GM12878 (cell line): Measurements from ENCODE around the gene NT5C. TPM values are rescaled to one million over a fixed set of nuclear protein-coding genes. Genes with fewer than 3 reads are reported as not detected.

Experiments used
- ATAC-seq: fragments of 200-7000 bp; cut with Tn5 transposase; 3 replicates; pipeline ENCODE4 v1.9.1; 2020; ENCODE audit warnings: mild to moderate bottlenecking, moderate library complexity
- BruUV-seq: library from RNA; stranded (reverse); fragments of 400-500 nt; replicated peaks from 2 replicates; lab custom pipeline; 2021; lab: Mats Ljungman, UMichigan
- CTCF ChIA-PET: fragments of 300-600 bp; sonication (Branson Sonifier 250); formaldehyde crosslinking; extraction: SDS; loops from one replicate; lab custom pipeline; 2021; ENCODE audit warnings: inconsistent platforms; lab: Yijun Ruan, JAX
- POLR2A ChIA-PET: fragments of 350-600 bp; formaldehyde crosslinking; extraction: SDS; loops from one replicate; lab custom pipeline; 2021; ENCODE audit warnings: inconsistent platforms; lab: Charles Lee
- RAD21 ChIA-PET: fragments of 300-600 bp; sonication (Branson Sonifier 250); formaldehyde crosslinking; loops from one replicate; lab custom pipeline; 2023; ENCODE audit warnings: antibody characterized with exemption; ENCODE audit not compliant: unreplicated experiment; lab: Charles Lee
- SMC1A ChIA-PET: fragments of 300-600 bp; sonication (Branson Sonifier 250); formaldehyde crosslinking; loops from one replicate; lab custom pipeline; 2023; ENCODE audit not compliant: unreplicated experiment, uncharacterized antibody; lab: Charles Lee
- DNase-seq: peaks from one replicate; pipeline ENCODE4 v3.0.0-alpha.2; 2011; ENCODE audit warnings: low read depth, low spot score
- FAIRE-seq: peaks from 3 replicates; lab custom pipeline; 2011; peaks lifted over from hg19 to GRCh38; lab: Jason Lieb, UNC
- H2AFZ ChIP-seq: 2 replicates; pipeline ENCODE4 v1.6.0; 2011; ENCODE audit warnings: low read depth, low read length, control low read depth; ENCODE audit not compliant: control insufficient read depth
- H3K27ac ChIP-seq: 2 replicates; pipeline ENCODE4 v1.5.1; 2011; ENCODE audit warnings: control low read depth; ENCODE audit not compliant: control insufficient read depth, insufficient read depth
- H3K27me3 ChIP-seq, 2 experiments: replicated peaks in 1 of 2; 2 replicates each; pipeline versions ENCODE4 v1.6.0 to v1.6.1; 2011; ENCODE audit warnings: low read length in 1 of 2; ENCODE audit not compliant: control insufficient read depth in 2 of 2, insufficient read depth in 2 of 2
- H3K36me3 ChIP-seq, 2 experiments: 2 replicates each; pipeline ENCODE4 v1.5.1; 2011; ENCODE audit warnings: low read length in 1 of 2; ENCODE audit not compliant: control insufficient read depth in 2 of 2, insufficient read depth in 2 of 2
- H3K4me1 ChIP-seq: 2 replicates; pipeline ENCODE4 v1.6.1; 2011; ENCODE audit warnings: mild to moderate bottlenecking, low read length, moderate library complexity, mixed read lengths; ENCODE audit not compliant: control insufficient read depth, insufficient read depth
- H3K4me2 ChIP-seq: 2 replicates; pipeline ENCODE4 v1.6.0; 2011; ENCODE audit warnings: control low read depth; ENCODE audit not compliant: control insufficient read depth, insufficient read depth
- H3K4me3 ChIP-seq: fragments of 200-600 bp; sonication (generic); 2 replicates; pipeline ENCODE4 v1.5.1; 2016
- H3K79me2 ChIP-seq: 2 replicates; pipeline ENCODE4 v1.6.0; 2011; ENCODE audit warnings: low read length; ENCODE audit not compliant: control insufficient read depth, insufficient read depth
- H3K9ac ChIP-seq: 2 replicates; pipeline ENCODE4 v1.8.0; 2011; ENCODE audit warnings: low read length, control low read depth, mixed read lengths; ENCODE audit not compliant: control insufficient read depth, insufficient read depth
- H3K9me3 ChIP-seq: replicated peaks from 3 replicates; pipeline ENCODE4 v1.5.1; 2011; ENCODE audit warnings: mild to moderate bottlenecking, low read length; ENCODE audit not compliant: control insufficient read depth, insufficient read depth
- H4K20me1 ChIP-seq: 2 replicates; pipeline ENCODE4 v1.6.0; 2011; ENCODE audit not compliant: control insufficient read depth, insufficient read depth
- ATF3 ChIP-seq: IDR thresholded peaks from 2 replicates; pipeline ENCODE4 v1.6.1; 2011; ENCODE audit warnings: low read depth, mild to moderate bottlenecking, low read length, moderate library complexity, borderline replicate concordance; ENCODE audit errors: extremely low read depth
- BACH1 ChIP-seq: fragments of 450-650 bp; IDR thresholded peaks from 2 replicates; pipeline ENCODE4 v1.6.1; 2017; ENCODE audit warnings: mild to moderate bottlenecking, borderline replicate concordance
- BCL11A ChIP-seq: IDR thresholded peaks from 2 replicates; pipeline ENCODE4 v1.6.1; 2011; ENCODE audit warnings: low read depth, low read length
- ELK1 ChIP-seq: IDR thresholded peaks from 2 replicates; pipeline ENCODE4 v1.6.1; 2012; ENCODE audit warnings: low read depth, low read length, improper control_type of control experiment
- ESRRA ChIP-seq: IDR thresholded peaks from 2 replicates; pipeline ENCODE4 v1.6.1; 2012; ENCODE audit warnings: mild to moderate bottlenecking, low read length, improper control_type of control experiment
- FOXK2 ChIP-seq: fragments of 450-650 bp; IDR thresholded peaks from 2 replicates; pipeline ENCODE4 v1.6.1; 2017; ENCODE audit warnings: mild to moderate bottlenecking, moderate library complexity
- KDM1A ChIP-seq: fragments of 200-600 bp; sonication (generic); IDR thresholded peaks from 2 replicates; pipeline ENCODE4 v1.6.1; 2016; ENCODE audit warnings: borderline replicate concordance
- MXI1 ChIP-seq: fragments of 150-350 bp; IDR thresholded peaks from 2 replicates; pipeline ENCODE4 v1.6.1; 2011; ENCODE audit warnings: low read depth, mild to moderate bottlenecking, inconsistent platforms, low read length, improper control_type of control experiment
- NBN ChIP-seq: fragments of 450-650 bp; IDR thresholded peaks from 2 replicates; pipeline ENCODE4 v1.6.1; 2016
- NFYB ChIP-seq: IDR thresholded peaks from 2 replicates; pipeline ENCODE4 v1.6.1; 2011; ENCODE audit warnings: low read depth, mild to moderate bottlenecking, low read length, improper control_type of control experiment, moderate library complexity; ENCODE audit not compliant: insufficient read depth
- SMC3 ChIP-seq: IDR thresholded peaks from 2 replicates; pipeline ENCODE4 v1.6.1; 2011; ENCODE audit warnings: low read length, improper control_type of control experiment, borderline replicate concordance
- SREBF2 ChIP-seq: IDR thresholded peaks from 2 replicates; pipeline ENCODE4 v1.6.1; 2012; ENCODE audit warnings: mild to moderate bottlenecking, low read length
- SRF ChIP-seq, 2 experiments: IDR thresholded peaks; 2 replicates each; pipeline ENCODE4 v1.6.1; 2011; ENCODE audit warnings: low read depth in 2 of 2, low read length in 2 of 2, mild to moderate bottlenecking in 1 of 2, moderate library complexity in 1 of 2
- STAT3 ChIP-seq: IDR thresholded peaks from 2 replicates; pipeline ENCODE4 v1.6.1; 2011; ENCODE audit warnings: low read depth, low read length, improper control_type of control experiment
- ZNF687 ChIP-seq: fragments of 450-650 bp; IDR thresholded peaks from 2 replicates; pipeline ENCODE4 v1.6.1; 2017; ENCODE audit warnings: mild to moderate bottlenecking, moderate library complexity
- WGBS: methylation state at CpG from one replicate; pipeline ENCODE4 v1.1.6; 2016; ENCODE audit warnings: low lambda C conversion rate; ENCODE audit not compliant: insufficient replicate concordance, insufficient coverage; ENCODE audit errors: missing lambda C conversion rate; 5-methylcytosine and 5-hydroxymethylcytosine counted together
- in situ Hi-C: fragments of 300-500 bp; cut with MboI; formaldehyde crosslinking; loops from 9 replicates; pipeline ENCODE4 v1.14.3; 2018; ENCODE audit warnings: mixed read lengths
- intact Hi-C: fragments of 100-400 bp; cut with micrococcal nuclease; formaldehyde crosslinking; loops from one replicate; pipeline ENCODE4 v1.14.2; 2022; ENCODE audit not compliant: unreplicated experiment
- polyA plus RNA-seq, 11 experiments: library from polyadenylated mRNA; depleted of rRNA in 4 of 11; unstranded in 6 of 11; stranded (reverse) in 5 of 11; fragments of >200 nt; fragmentation: Nextera tagmentation in 4 of 11; fragmentation: Illumina TruSeq in 1 of 11; extraction: Ambion mirVana in 4 of 11; extraction: Trizol in 1 of 11; gene quantifications; 1 replicate in 1 of 11; 2 replicates in 10 of 11; pipeline versions ENCODE4 v1.2.1 to v1.2.3, GENCODE V29; 2011 to 2016; ENCODE audit warnings: inconsistent platforms in 2 of 11, missing spikeins in 2 of 11, low read depth in 1 of 11
- total RNA-seq, 4 experiments: library from RNA; depleted of rRNA in 3 of 4; stranded (reverse); fragments of >200 nt in 3 of 4; fragmentation: Illumina TruSeq in 1 of 4; extraction: Trizol in 1 of 4; gene quantifications; 2 replicates each; pipeline versions ENCODE4 v1.2.1 to v1.2.3, GENCODE V29; 2013 to 2021
- TF ChIP-seq, protein P1 (sequence below): IDR thresholded peaks from 2 replicates; pipeline ENCODE4 v1.6.1; 2012; ENCODE audit warnings: mild to moderate bottlenecking, low read depth, low read length

Gene NT5C
- total and polyA plus RNA-seq, 10 of the 15 experiments (the other 5 are each of a cell fraction or from before 2014, with no cell fraction given), result 3.7 to 158 (median 63.9) TPM

GRCh38 chr17:75138519-75138918 lies 7.0 kb upstream of the NT5C start:
- ChIA-PET CTCF (interaction anchor here (1.6 kb wide), 1 partner anchor 24 kb away, joined by 5 read pairs; no protein-coding TSS in a partner anchor), RAD21 (interaction anchor here (0.6 kb wide), 3 partner anchors 65 to 539 kb away, joined by 3 to 4 read pairs (median 3); no protein-coding TSS in a partner anchor), POLR2A (interaction anchor here (1.2 kb wide), 1 partner anchor 10 kb away, joined by 3 read pairs; no protein-coding TSS in a partner anchor)
- BruUV-seq, result no TSS peak
- H3K79me2 ChIP-seq, result no peaks in the 10 kb centered on the region; the same call in 1 of the 2 replicates
- in situ Hi-C loops, result no loop called here
- 100% methylated on average over 5 of the region's 5 CpGs for WGBS
- TF ChIP-seq ATF3, result no peak
- TF ChIP-seq FOXK2, result no peak
- no peak for TF ChIP-seq NFYB
- TF ChIP-seq STAT3, result no peak
- no peak for TF ChIP-seq ZNF687
- TF ChIP-seq MXI1, result no peak
- TF ChIP-seq SREBF2, result no peak
- TF ChIP-seq NBN, result no peak
- TF ChIP-seq BCL11A, result no peak
- no peak for TF ChIP-seq KDM1A
- TF ChIP-seq SRF (IDR thresholded peaks at IDR 0.05; ENCODE audit: low read depth in 2 of 2, low read length in 2 of 2), result no peak
- TF ChIP-seq, protein P1, sequence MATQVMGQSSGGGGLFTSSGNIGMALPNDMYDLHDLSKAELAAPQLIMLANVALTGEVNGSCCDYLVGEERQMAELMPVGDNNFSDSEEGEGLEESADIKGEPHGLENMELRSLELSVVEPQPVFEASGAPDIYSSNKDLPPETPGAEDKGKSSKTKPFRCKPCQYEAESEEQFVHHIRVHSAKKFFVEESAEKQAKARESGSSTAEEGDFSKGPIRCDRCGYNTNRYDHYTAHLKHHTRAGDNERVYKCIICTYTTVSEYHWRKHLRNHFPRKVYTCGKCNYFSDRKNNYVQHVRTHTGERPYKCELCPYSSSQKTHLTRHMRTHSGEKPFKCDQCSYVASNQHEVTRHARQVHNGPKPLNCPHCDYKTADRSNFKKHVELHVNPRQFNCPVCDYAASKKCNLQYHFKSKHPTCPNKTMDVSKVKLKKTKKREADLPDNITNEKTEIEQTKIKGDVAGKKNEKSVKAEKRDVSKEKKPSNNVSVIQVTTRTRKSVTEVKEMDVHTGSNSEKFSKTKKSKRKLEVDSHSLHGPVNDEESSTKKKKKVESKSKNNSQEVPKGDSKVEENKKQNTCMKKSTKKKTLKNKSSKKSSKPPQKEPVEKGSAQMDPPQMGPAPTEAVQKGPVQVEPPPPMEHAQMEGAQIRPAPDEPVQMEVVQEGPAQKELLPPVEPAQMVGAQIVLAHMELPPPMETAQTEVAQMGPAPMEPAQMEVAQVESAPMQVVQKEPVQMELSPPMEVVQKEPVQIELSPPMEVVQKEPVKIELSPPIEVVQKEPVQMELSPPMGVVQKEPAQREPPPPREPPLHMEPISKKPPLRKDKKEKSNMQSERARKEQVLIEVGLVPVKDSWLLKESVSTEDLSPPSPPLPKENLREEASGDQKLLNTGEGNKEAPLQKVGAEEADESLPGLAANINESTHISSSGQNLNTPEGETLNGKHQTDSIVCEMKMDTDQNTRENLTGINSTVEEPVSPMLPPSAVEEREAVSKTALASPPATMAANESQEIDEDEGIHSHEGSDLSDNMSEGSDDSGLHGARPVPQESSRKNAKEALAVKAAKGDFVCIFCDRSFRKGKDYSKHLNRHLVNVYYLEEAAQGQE, result no peak
- TF ChIP-seq SMC3, result no peak
- no peak for TF ChIP-seq BACH1
- TF ChIP-seq ELK1, result no peak
- TF ChIP-seq ESRRA, result no peak
- TF ChIP-seq, all 136 proteins: peak for 0
- intact Hi-C loops, result no loop called here
- H3K36me3 ChIP-seq, result peaks cover 3 to 16% of the 10 kb centered on the region in 2 experiments
- H3K4me3 ChIP-seq, result no peak overlapping the region
- no peaks in the 10 kb centered on the region for H4K20me1 ChIP-seq
- H3K27ac ChIP-seq, result no peak overlapping the region
- H3K9ac ChIP-seq, result no peak overlapping the region
- H3K9me3 ChIP-seq, result no peaks in the 10 kb centered on the region
- H3K4me2 ChIP-seq, result no peak overlapping the region
- peaks cover 9% of the 10 kb centered on the region; the same call in 1 of the 2 replicates for H3K4me1 ChIP-seq
- H2AFZ ChIP-seq, result no peak overlapping the region
- SMC1A ChIA-PET, result interaction anchor here (2.1 kb wide), 1 partner anchor 24 kb away, joined by 5 read pairs; no protein-coding TSS in a partner anchor
- no peak for FAIRE-seq
- ATAC-seq, result no peak
- no peak for DNase-seq
- H3K27me3 ChIP-seq, result no peaks in the 10 kb centered on the region
